Stimulated activated CD4-positive, alpha-beta T cell treated with anti-CD3 and anti-CD28 coated beads, Interleukin-12 subunit alpha, Interleukin-12 subunit beta, amount 100 ng/mL, for 48 hours (primary cell): Measurements from ENCODE around the gene EYA3.
A peak's percentile ranks its signal among the peaks of the same experiment; 100 is the strongest.

ENCODE experiments used
- DNase-seq, 3 donors: peaks; one replicate each; pipeline ENCODE4 v3.0.0-alpha.2; 2020; ENCODE audit warnings: low read depth in 2 of 3, low spot score in 1 of 3

EYA3 gene

DNA sequence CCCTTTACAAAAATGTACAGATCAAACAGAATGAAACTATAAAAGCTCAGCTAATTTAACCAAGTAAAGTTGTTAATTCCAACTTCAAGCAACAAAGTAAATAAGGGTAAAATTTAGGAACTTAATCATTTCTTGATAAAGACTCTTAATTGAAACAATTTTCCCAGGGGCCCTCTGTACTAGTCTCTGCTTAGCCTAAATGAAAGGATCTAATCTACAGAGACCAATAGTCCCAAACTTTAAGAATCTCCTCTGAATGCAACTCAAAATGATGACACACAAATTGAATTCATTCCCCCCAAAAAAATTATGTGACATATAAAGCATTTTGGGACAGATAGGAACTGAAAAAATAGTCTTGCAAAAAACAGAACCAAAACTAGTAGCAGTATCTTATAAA, 16.6 kb downstream of the EYA3 start:
- DNase-seq, result no peak

DNA sequence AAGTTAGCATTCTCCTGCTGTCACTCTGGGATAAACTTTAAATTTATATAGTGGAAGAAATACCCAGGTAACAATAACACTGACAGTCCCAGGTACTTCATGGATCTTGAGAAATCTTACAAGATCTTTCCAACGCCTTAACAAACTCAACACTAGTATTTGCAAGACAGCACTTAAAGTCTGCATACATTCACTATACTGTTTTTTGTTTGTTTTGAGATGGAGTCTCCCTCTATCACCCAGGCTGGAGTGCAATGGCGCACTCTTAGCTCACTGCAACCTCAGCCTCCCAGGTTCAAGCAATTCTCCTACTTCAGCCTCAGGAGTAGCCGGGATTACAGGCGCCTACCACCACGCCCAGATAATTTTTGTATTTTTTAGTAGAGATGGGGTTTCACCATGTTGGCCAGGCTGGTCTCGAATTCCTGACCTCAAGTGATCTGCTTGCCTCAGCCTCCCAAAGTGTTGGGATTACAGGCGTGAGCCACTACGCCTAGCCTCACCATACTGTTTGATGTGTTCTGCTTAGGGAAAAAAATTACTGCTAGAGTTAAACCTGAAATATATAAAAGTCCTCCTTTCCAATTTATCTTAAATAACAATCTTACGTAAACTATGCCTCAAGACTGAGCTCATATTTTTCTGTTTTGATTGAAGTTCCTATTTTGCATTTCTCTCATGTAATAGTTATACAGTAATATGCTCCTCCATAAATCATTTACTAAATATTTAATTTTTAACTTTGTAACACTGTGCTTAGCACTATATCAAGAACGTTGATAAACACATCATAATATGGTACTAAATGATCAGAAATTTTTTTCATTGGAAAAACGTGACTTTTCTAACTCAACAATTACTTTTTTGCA, 17.5 kb downstream of the EYA3 start:
- no peak for DNase-seq

DNA sequence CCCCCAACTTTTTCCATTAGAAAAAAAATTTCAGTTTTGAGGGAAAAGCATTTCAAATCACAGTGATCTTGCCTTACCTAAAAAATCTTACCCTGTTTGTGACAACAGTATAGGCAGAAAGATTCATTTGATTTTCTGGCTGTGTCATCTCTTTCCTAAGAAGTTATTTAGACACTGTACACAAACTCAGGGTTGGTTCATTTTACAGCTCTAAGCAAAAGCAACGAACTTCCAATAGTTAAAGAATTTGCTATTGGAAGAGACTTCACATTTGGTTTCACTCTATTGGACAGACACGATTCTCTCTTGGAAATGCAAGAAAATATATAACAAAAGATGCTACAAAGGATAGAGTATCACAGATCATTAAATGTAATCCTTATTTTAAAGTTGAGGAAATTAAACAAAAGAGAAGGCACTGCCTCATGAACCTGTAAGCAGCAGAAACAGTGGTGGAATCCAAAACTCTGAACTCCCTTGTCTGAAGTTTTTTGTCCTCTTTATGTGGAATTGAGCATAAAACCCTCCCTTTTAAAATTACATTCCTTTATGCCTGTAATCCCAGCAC, 20.8 kb downstream of the EYA3 start:
- DNase-seq, result no peak

DNA sequence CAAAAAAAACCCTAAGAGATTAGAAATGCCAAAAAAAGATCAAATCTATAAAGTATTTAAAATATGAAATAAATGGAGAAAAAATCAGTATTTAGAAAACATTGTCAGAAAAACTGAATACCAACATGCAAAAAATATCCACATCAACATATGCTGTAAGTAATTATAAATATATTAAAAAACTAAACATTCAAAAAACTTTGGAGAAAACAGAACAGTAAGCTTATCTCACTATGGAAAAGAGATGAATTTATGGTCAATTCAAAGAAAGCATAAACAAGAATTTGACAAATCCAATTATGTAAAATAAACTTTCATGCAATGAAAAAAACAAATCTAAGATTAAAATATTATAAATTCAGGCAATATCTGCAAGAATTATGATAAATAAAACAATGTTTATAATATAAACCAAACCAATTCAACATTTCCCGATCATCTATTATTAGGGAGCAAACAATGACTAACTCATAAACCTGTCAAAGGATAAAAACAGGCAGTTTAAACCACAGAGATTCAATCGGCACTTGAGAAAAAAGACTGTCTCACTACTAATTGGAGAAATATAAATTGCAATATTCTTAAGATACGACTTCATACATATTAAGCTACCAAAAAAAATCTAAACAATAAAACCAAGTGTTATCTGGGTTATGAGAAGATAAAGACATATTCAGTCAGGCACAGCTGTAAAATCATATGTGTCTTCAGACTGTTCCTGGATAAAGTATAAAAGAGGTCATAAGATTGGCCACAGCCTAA, 21.8 kb downstream of the EYA3 start:
- DNase-seq, result no peak

DNA sequence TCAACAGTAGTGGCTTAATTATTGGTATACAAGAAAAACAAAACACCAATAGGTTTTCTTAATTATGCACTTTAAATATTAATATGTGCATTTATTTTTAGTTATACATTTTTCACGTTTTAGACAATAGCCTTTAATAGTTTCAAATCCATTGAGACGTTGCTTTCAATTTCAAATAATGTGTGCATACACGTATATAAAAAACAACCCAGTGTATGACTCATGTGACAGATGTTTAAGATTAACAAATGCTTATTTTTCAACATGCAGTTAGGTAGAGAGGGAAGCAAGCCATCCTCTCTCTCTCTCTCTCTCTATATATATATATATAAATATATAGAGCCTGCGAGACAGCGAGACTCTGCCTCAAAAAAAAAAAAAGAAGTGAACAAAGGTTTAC, 24.3 kb downstream of the EYA3 start:
- DNase-seq, result no peak

DNA sequence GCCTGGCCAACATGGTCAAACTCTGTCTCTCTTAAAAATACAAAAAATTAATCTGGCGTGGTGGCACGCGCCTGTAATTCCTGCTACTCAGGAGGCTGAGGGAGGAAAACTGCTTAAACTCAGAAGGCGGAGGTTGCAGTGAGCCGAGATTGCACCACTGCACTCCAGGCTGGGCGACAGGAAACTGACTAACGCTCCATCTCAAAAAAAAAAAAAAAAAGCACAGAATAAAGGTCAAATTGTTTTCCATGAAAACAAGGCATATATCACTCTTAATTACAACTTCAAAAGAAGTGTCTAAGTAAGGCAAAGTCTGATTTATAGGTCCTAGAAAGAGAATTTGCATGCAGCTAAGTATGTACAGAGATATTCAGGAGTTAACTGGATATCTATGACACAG, 25.6 kb downstream of the EYA3 start:
- DNase-seq, result peak in 1 of 3 donors; percentile 13

DNA sequence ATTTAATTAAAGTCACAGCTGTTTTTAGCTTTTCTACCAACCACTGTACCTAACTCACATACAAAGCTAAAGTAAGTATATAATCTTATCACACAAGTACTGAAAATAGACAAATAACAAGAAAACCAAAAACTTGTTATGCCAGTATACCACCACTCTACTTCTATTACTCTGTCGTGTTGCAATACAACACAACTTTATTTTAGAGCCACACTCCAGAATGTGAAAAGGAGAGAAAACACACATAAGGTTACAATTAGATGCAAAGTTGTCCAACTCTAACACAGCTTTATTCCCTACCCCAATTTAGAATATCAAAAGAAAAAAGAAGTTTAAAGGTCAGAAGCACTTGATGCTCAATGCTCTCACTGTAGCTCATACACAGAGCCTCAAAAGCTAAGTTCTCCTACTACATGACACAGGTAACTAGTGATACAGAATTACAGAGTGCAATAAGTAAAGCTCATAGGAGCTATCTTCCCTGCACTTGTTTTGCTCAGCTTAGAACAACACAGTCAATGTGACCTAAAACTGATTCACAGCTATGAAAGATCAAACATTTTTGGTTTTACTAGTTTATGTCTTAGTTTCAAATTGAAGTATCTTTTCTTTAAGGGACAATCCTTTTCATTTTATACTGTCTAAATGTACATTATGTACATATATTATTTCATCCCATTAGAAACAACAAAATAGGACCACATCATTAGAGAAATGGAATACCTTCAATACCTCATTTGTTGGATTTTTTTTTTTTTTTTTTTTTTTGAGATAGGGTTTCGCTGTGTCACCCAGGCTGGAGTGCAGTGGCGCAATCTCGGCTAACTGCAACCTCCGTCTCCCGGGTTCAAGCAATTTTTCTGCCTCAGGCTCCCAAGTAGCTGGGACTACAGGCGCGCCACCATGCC, 29.2 kb downstream of the EYA3 start:
- DNase-seq, result no peak

DNA sequence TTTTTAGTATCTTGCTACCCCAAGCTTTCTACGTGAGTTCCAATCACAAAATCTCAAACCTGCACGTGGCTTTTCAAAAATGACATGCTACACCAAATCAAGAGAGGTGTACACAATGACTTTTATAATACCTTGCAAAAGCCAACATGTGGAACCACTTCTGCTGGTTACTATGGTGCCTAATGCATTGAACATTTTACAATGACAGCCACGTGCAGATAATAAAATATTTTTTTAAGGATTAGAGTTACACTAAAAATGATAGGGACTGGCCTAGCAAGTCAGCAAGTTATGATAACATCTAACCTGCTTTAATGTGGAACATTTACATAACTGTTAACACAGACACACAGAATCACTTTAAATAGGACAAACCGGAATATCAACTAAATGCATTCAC, 30.2 kb downstream of the EYA3 start:
- no peak for DNase-seq

DNA sequence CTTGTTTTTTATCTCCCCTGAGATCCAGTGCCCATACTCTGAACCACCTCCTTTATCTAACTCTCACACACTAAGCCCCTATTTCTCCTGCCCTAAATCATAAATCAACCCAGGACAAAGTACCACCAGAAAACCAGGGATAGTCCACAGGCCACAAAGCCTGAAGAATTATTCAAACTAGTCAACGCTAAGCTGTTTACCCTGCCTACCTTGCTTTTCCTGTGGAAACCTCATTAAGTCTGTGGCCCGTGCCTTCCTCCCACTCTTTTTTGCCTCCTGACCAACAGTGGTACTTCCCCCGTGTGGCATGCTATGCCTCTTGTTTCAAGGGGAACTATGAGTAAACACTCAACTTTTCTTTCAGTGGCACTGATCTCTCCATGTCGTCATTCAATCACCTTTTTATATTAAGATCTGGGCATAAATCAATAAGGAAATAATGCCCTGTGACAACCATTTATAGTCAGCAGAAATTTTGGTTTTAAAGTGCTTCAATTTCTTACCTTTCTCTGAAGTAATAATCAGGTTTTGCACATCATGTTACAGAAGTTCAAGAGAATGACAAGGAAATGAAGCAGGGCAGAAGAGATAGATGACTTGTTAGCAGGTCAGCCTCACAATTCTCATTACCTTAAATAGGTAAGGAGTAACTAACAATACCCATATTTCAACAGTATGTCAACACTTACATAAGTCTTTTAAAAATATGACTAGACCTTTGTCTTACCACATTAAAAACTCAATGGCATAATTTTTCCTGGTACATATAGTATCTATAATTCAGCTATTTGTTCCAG, 32.1 kb downstream of the EYA3 start:
- DNase-seq, result peak; percentile 55 to 61 (median 60)

DNA sequence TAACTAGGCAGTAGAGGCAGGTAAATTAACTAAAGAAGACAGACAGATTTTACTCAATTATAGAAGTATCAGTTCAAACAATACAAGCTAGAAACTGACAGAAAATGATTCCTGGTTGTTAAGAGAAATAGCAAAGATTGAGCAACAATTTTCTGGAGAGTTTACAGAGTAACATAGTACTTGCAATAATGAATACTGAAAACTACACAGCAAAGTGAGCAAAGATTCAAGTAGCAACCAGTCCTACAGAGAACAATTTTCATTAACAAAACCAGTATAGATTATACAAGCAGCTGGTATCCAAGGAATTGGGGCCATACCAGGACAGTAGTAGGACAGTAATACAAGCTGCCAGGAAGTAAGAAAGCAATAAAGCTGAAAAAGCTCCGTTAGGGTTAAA, 37.6 kb downstream of the EYA3 start:
- no peak for DNase-seq

DNA sequence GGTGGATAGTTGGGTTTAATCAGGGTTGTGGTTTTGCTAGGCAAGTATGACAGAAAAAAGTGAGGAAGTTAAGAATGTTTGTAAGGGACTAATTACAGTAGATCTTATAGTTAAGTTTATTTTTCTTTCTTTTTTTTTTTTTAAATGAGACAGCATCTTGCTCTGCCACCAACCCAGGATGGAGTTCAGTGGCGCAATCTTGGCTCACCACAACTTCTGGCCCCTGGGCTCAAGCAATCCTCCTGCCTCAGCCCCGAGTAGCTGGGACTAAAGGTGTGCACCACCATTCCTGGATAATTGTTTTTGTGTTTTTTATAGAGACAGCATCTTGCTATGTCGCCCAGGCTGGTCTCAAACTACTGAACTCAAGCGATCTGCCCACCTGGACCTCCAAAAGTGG, 41.7 kb downstream of the EYA3 start:
- DNase-seq, result no peak

DNA sequence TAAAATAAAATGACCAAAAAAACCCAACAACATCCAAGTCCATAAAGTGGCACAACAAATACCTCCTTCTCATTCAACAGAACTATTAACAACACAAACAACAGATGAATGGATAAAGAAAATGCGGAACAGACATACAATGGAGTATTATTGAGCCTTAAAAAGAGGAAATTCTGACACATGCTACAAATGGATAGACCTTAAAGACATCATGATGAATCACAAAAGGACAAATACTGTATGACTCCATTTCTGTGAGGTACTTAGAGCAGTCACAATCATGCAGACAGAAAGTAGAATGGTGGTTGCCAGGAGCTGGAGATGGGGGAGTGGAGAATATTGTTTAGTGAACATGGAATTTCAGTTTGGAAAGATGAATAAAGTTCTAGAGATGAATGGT, 42.6 kb downstream of the EYA3 start:
- DNase-seq, result no peak

DNA sequence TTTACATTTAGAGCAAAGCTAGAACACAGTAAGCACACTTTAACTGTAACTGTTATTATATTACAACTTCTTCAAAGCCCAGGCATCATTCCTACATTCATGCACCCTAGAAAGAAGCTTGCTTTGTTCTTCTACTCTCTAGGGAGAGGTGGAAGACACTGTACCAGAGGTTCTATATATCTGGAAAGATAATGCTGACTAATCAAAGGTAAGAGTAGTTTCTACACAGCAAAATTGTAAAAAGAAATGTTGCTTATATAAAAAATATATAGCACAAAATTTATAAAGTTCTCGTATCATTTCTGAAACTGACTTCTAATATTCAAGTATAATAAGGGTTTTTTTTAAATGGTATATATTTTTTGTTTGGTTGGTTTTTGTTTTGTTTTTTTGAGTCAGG, 44.0 kb downstream of the EYA3 start:
- DNase-seq, result no peak

DNA sequence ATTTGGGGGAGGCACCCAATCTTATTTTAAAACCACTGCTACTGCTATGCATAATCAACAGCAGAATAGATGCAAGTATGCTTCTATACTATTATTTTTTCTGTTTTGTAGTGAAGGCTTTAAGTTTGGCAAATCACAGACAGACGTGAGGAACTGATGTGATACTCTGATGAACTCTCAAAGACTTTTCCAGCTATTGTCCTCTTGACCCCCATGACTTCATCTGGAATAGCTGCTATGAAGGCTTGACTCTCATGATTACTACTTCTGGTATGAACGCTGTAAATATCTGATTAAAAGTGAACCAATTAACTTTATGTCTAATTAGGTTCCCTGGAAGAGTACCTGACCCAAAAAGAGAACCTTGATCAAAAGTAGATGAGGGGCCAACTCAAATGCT, 49.1 kb downstream of the EYA3 start:
- DNase-seq, result no peak

DNA sequence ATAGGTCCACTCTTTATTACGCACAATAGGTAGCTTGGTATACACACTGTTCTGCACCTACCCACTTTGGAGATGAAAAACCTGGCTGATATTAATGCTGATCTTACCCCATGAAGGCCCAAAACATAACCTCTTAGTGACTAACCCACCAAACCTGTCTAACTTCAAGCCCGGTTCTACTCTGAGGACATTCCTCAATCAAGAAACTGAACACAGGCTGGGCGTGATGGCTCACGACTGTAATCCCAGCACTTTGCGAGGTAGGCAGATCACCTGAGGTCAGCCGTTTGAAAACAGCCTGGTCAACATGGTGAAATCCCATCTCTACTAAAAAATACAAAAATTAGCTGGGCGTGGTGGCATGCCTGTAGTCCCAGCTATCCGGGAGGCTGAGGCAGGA, 50.5 kb downstream of the EYA3 start:
- no peak for DNase-seq

DNA sequence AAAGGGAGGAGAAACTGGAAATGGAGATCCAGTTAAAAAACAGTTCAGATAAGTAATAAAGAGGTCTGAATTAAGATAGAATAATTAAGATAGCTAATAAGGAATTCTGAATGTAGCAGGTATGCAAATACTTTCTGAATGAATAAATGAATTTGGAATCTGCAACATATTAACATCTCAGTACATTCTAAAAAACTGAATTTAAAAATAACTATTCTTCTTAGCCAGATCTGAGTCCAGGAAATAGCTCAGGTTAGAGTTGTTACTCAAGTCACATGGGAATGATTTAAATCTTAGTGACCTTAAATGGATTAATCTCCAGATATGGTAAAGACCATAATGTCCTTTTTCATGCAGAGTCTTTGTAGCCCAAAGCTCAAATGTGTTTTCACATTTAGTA, 51.2 kb downstream of the EYA3 start:
- no peak for DNase-seq

DNA sequence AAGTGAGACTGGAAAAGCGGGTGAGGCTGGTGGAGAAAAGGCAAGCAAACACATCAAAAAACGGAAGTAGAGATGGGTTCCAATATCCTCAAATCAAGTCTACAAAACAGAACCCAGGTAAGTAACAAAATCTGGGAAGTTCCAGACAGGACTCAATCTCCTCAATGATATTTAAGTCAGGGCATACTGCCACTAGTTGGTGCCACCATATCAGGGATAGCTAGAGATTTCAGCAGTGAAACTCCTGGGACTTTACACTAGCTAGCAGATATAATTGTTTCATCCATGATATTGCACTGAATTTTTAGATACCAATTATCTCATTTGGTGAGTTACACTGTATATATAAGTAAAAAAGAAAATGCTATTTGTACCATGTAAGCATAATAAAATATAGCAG, 52.0 kb downstream of the EYA3 start:
- DNase-seq, result no peak

DNA sequence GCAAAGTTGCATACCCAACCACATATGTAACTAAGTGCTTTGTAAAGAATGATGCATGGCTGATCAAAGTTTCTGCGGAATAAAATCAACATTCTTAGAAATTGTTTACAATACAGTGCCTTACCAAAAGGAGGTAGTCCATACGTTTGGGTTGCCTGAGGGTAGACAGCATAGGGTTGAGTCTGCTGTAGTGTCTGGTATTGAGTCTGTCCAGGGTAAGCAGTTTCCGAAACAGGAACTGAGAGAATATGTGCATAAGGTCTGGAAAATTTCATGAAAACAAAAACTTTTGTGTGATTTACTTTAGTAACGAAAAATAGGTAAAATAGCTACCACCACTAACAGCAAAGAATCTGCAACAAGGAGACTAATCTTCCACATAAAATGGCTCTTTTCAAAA, 53.0 kb downstream of the EYA3 start:
- no peak for DNase-seq

DNA sequence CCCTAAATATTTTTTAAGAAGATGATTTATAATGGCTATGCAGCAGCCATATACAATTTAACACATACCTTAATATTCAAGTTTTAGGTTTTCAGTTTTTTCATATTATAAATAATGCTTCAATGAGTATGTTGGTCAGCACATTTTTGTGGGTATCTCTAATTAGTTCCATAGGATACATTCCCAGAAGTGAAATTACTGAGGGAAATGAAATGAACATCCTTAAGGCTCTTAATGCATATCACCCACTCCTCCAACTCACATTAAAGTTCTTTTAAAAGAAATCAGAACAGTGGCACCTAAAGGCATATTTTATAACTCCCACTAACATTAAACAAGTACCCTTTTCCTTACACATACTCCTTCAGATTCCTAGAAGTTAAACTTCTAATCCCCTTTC, 56.1 kb downstream of the EYA3 start:
- no peak for DNase-seq

DNA sequence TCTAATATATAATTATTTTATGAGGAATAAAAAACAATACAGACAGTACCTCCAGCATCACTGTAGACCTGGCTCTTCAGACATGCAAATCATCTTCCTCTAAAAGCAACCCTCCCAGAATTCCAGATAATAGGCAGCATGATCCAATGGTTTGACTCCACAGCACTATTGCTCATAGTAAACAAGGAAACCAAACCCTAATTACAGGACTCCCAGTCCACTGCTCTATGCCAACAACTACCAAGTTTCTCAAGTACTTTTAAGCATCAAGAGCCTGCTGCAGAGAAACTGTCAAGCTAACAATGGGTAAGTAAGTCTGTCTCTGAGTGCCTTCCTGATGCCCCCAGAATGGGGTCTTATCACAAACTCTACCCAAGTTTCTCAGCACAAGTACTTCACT, 57.2 kb downstream of the EYA3 start:
- no peak for DNase-seq
